Measurements from ENCODE around the gene UNC79.

The UNC79 gene

GRCh38 chr14:93587330-93587729 lies 156.6 kb downstream of the UNC79 start:
- ATAC-seq: no peak
- TF ChIP-seq TOX (CRISPR knock-in tag; IDR thresholded peaks at IDR 0.05; ENCODE audit: borderline replicate concordance) (no peak), CSDC2 (CRISPR knock-in tag; IDR thresholded peaks at IDR 0.05) (no peak), ZC3H10 (CRISPR knock-in tag; IDR thresholded peaks at IDR 0.05) (no peak), PPARA (CRISPR knock-in tag; IDR thresholded peaks at IDR 0.05; ENCODE audit: borderline replicate concordance) (no peak), SNAI2 (CRISPR knock-in tag; IDR thresholded peaks at IDR 0.05) (no peak), ZFP3 (CRISPR knock-in tag; IDR thresholded peaks at IDR 0.05) (no peak), ZNF70 (CRISPR knock-in tag; IDR thresholded peaks at IDR 0.05) (no peak)
- TF ChIP-seq, protein P1, sequence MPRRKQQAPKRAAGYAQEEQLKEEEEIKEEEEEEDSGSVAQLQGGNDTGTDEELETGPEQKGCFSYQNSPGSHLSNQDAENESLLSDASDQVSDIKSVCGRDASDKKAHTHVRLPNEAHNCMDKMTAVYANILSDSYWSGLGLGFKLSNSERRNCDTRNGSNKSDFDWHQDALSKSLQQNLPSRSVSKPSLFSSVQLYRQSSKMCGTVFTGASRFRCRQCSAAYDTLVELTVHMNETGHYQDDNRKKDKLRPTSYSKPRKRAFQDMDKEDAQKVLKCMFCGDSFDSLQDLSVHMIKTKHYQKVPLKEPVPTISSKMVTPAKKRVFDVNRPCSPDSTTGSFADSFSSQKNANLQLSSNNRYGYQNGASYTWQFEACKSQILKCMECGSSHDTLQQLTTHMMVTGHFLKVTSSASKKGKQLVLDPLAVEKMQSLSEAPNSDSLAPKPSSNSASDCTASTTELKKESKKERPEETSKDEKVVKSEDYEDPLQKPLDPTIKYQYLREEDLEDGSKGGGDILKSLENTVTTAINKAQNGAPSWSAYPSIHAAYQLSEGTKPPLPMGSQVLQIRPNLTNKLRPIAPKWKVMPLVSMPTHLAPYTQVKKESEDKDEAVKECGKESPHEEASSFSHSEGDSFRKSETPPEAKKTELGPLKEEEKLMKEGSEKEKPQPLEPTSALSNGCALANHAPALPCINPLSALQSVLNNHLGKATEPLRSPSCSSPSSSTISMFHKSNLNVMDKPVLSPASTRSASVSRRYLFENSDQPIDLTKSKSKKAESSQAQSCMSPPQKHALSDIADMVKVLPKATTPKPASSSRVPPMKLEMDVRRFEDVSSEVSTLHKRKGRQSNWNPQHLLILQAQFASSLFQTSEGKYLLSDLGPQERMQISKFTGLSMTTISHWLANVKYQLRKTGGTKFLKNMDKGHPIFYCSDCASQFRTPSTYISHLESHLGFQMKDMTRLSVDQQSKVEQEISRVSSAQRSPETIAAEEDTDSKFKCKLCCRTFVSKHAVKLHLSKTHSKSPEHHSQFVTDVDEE (CRISPR knock-in tag; IDR thresholded peaks at IDR 0.05): no peak

DNA sequence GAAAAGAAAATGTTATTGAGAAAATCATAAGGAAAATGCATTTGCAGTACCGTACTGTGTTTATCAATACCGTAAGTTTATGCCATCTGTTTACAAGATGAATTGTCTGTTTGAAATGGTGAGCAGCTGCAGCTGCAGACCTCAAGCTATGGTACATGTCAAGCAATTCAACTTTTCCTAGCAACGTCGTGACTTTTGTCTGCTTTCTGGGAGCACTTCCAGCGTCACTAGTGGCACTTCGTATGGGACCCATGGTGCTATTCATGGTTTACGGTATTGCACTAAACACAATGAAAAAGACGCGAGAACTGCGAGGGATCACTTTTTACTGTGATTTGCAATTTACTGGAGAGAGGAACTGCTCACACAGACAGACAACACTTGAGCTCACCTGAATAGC lies 160.8 kb downstream of the UNC79 start:
- no peak for ATAC-seq
- TF ChIP-seq PPARA (CRISPR knock-in tag; IDR thresholded peaks at IDR 0.05; ENCODE audit: borderline replicate concordance) (no peak), ZNF8 (CRISPR knock-in tag; IDR thresholded peaks at IDR 0.05) (no peak), RARB (CRISPR knock-in tag; IDR thresholded peaks at IDR 0.05) (no peak), PATZ1 (CRISPR knock-in tag; IDR thresholded peaks at IDR 0.05; ENCODE audit: borderline replicate concordance) (no peak), CSRNP3 (CRISPR knock-in tag; IDR thresholded peaks at IDR 0.05) (no peak)

GRCh38 chr14:93592786-93593185 lies 162.0 kb downstream of the UNC79 start:
- no peak for ATAC-seq
- TF ChIP-seq BACH2 (CRISPR knock-in tag; IDR thresholded peaks at IDR 0.05; ENCODE audit: borderline replicate concordance) (no peak), ISL1 (CRISPR knock-in tag; IDR thresholded peaks at IDR 0.05) (no peak), ZNF8 (CRISPR knock-in tag; IDR thresholded peaks at IDR 0.05) (no peak), PATZ1 (CRISPR knock-in tag; IDR thresholded peaks at IDR 0.05; ENCODE audit: borderline replicate concordance) (no peak)

- ATAC-seq: no peak
- TF ChIP-seq TCF4 (CRISPR knock-in tag; IDR thresholded peaks at IDR 0.05; ENCODE audit: borderline replicate concordance) (no peak), ZFP30 (CRISPR knock-in tag; IDR thresholded peaks at IDR 0.05) (no peak), BACH2 (CRISPR knock-in tag; IDR thresholded peaks at IDR 0.05; ENCODE audit: borderline replicate concordance) (no peak), ZFP3 (CRISPR knock-in tag; IDR thresholded peaks at IDR 0.05) (no peak), ZNF70 (CRISPR knock-in tag; IDR thresholded peaks at IDR 0.05) (no peak), TOX (CRISPR knock-in tag; IDR thresholded peaks at IDR 0.05; ENCODE audit: borderline replicate concordance) (no peak), CSDC2 (CRISPR knock-in tag; IDR thresholded peaks at IDR 0.05) (no peak), ZNF565 (CRISPR knock-in tag; conservative IDR thresholded peaks at IDR 0.05; ENCODE audit: low read depth) (no peak), PPARA (CRISPR knock-in tag; IDR thresholded peaks at IDR 0.05; ENCODE audit: borderline replicate concordance) (no peak), CREB5 (CRISPR knock-in tag; IDR thresholded peaks at IDR 0.05; ENCODE audit: low read depth) (no peak), PATZ1 (CRISPR knock-in tag; IDR thresholded peaks at IDR 0.05; ENCODE audit: borderline replicate concordance) (no peak), OSR1 (CRISPR knock-in tag; IDR thresholded peaks at IDR 0.05) (no peak), ZC3H10 (CRISPR knock-in tag; IDR thresholded peaks at IDR 0.05) (no peak), ESRRG (CRISPR knock-in tag; IDR thresholded peaks at IDR 0.05) (no peak), GLIS3 (CRISPR knock-in tag; IDR thresholded peaks at IDR 0.05) (no peak)
- TF ChIP-seq, protein P1 (CRISPR knock-in tag; IDR thresholded peaks at IDR 0.05): no peak
Measured at GRCh38 chr14:93606091-93606490, 175.4 kb downstream of the UNC79 start.
